ENCODE results near the gene CLOCK.

GRCh38 chr4:55393461-55394320, 153.0 kb downstream of the CLOCK start:
- TF ChIP-seq SUZ12 (IDR thresholded peaks at IDR 0.05; ENCODE audit: extremely low read depth, insufficient read depth, insufficient read length), result no peak
- no peak for TF ChIP-seq YY1 (IDR thresholded peaks at IDR 0.05; ENCODE audit: insufficient read depth, insufficient read length)
- no peak for TF ChIP-seq ZNF274 (IDR thresholded peaks at IDR 0.05; ENCODE audit: low read depth, low read length)
